Activated CD4-positive, alpha-beta T cell treated with anti-CD3 and anti-CD28 coated beads, Interleukin-2, amount 10 ng/mL, durations not matched to agents 24 days and 14 days (primary cell): ENCODE measurements around the gene EIF5AL1. TPM values are rescaled to one million over a fixed set of nuclear protein-coding genes. Genes with fewer than 3 reads are reported as not detected.
"Not testable (repeated sequence)": the region's sequence is repeated elsewhere in the genome, so short reads cannot be mapped to it uniquely, and the experiment has no call there.

Source experiments
- DNase-seq: peaks from one replicate; pipeline ENCODE4 v3.0.0; 2022
- H3K27ac Mint-ChIP-seq: one replicate; pipeline ENCODE4 v1.8.0; 2022; ENCODE audit warnings: mild to moderate bottlenecking, mixed read lengths
- H3K27me3 Mint-ChIP-seq: one replicate; pipeline ENCODE4 v1.8.0; 2022; ENCODE audit warnings: mixed read lengths
- H3K36me3 Mint-ChIP-seq: one replicate; pipeline ENCODE4 v1.8.0; 2022; ENCODE audit warnings: low read depth, mild to moderate bottlenecking, mixed read lengths
- H3K4me1 Mint-ChIP-seq: one replicate; pipeline ENCODE4 v1.8.0; 2021; ENCODE audit warnings: mixed read lengths
- H3K4me3 Mint-ChIP-seq: one replicate; pipeline ENCODE4 v1.8.0; 2022; ENCODE audit warnings: mild to moderate bottlenecking, moderate library complexity, mixed read lengths
- H3K9me3 Mint-ChIP-seq: one replicate; pipeline ENCODE4 v1.8.0; 2021; ENCODE audit warnings: mixed read lengths
- intact Hi-C: fragments of 100-400 bp; cut with micrococcal nuclease; formaldehyde crosslinking; loops from one replicate; pipeline ENCODE4 v1.15.1; 2023
- total RNA-seq: library from RNA; stranded (reverse); gene quantifications from 2 replicates; pipeline ENCODE4 v1.2.3, GENCODE V29; 2022

The EIF5AL1 gene
- total RNA-seq = 0.40 and 0.45 TPM in 2 replicates

GRCh38 chr10:79511891-79512583 is at the start of gene EIF5AL1:
Gene EIF5AL1, plus strand, starts transcription at chr10:79512533. Its CDS starts 117 bp downstream, at chr10:79512650.
- H3K4me1 Mint-ChIP-seq, H3K27ac Mint-ChIP-seq, H3K4me3 Mint-ChIP-seq, H3K36me3 Mint-ChIP-seq, DNase-seq, H3K9me3 Mint-ChIP-seq, intact Hi-C loops: not testable (repeated sequence)
- peaks cover 21% of the 10 kb centered on the region for H3K27me3 Mint-ChIP-seq

GRCh38 chr10:79463578-79464496 is 48.5 kb upstream of the EIF5AL1 start:
- no peak for DNase-seq
- H3K9me3 Mint-ChIP-seq = no peaks in the 10 kb centered on the region
- no peak overlapping the region for H3K4me3 Mint-ChIP-seq
- intact Hi-C loops = no loop called here
- no peaks in the 10 kb centered on the region for H3K36me3 Mint-ChIP-seq
- no peak overlapping the region for H3K27ac Mint-ChIP-seq
- H3K4me1 Mint-ChIP-seq = peaks cover 2% of the 10 kb centered on the region
- H3K27me3 Mint-ChIP-seq = peaks cover 10% of the 10 kb centered on the region

- H3K27me3 Mint-ChIP-seq = peaks cover 8% of the 10 kb centered on the region
- no peaks in the 10 kb centered on the region for H3K36me3 Mint-ChIP-seq
- H3K9me3 Mint-ChIP-seq = no peaks in the 10 kb centered on the region
- no peak overlapping the region for H3K4me3 Mint-ChIP-seq
- no peak overlapping the region for H3K27ac Mint-ChIP-seq
- H3K4me1 Mint-ChIP-seq = peaks cover 2% of the 10 kb centered on the region
- intact Hi-C loops = loop anchor here (5.0 kb wide), 1 partner anchor 33 kb away; no protein-coding TSS in a partner anchor
- no peak for DNase-seq
Measured at GRCh38 chr10:79465341-79465740, 47.0 kb upstream of the EIF5AL1 start.

GRCh38 chr10:79468015-79468560 is 44.2 kb upstream of the EIF5AL1 start:
- Mint-ChIP-seq H3K4me1 (peaks cover 2% of the 10 kb centered on the region), H3K27me3 (peaks cover 15% of the 10 kb centered on the region), H3K36me3 (no peaks in the 10 kb centered on the region), H3K27ac (no peak overlapping the region), H3K9me3 (no peaks in the 10 kb centered on the region), H3K4me3 (no peak overlapping the region)
- no peak for DNase-seq
- intact Hi-C loops = loop anchor here (5.0 kb wide), 1 partner anchor 36 kb away; no protein-coding TSS in a partner anchor

GRCh38 chr10:79468841-79469585 is 43.3 kb upstream of the EIF5AL1 start:
- Mint-ChIP-seq H3K4me1 (peaks cover 2% of the 10 kb centered on the region), H3K4me3 (no peak overlapping the region), H3K27me3 (peaks cover 20% of the 10 kb centered on the region), H3K36me3 (no peaks in the 10 kb centered on the region), H3K9me3 (no peaks in the 10 kb centered on the region), H3K27ac (no peak overlapping the region)
- intact Hi-C loops = loop anchor here (5.0 kb wide), 1 partner anchor 37 kb away; no protein-coding TSS in a partner anchor
- DNase-seq = no peak

- H3K4me3 Mint-ChIP-seq = no peak overlapping the region
- intact Hi-C loops = no loop called here
- H3K4me1 Mint-ChIP-seq = peaks cover 2% of the 10 kb centered on the region
- no peaks in the 10 kb centered on the region for H3K36me3 Mint-ChIP-seq
- no peak overlapping the region for H3K27ac Mint-ChIP-seq
- no peak for DNase-seq
- no peaks in the 10 kb centered on the region for H3K9me3 Mint-ChIP-seq
- H3K27me3 Mint-ChIP-seq = peaks cover 21% of the 10 kb centered on the region
Measured at GRCh38 chr10:79470096-79470495, 42.2 kb upstream of the EIF5AL1 start.

- Mint-ChIP-seq H3K4me1 (peaks cover 2% of the 10 kb centered on the region), H3K4me3 (no peak overlapping the region), H3K27ac (no peak overlapping the region), H3K27me3 (peaks cover 32% of the 10 kb centered on the region), H3K36me3 (no peaks in the 10 kb centered on the region), H3K9me3 (no peaks in the 10 kb centered on the region)
- intact Hi-C loops = no loop called here
- no peak for DNase-seq
Measured at GRCh38 chr10:79471776-79472175, 40.6 kb upstream of the EIF5AL1 start.

GRCh38 chr10:79472449-79472848 is 39.9 kb upstream of the EIF5AL1 start:
- Mint-ChIP-seq H3K4me3 (no peak overlapping the region), H3K4me1 (no peaks in the 10 kb centered on the region), H3K27me3 (peaks cover 35% of the 10 kb centered on the region), H3K27ac (no peak overlapping the region), H3K36me3 (no peaks in the 10 kb centered on the region), H3K9me3 (no peaks in the 10 kb centered on the region)
- no peak for DNase-seq
- intact Hi-C loops = no loop called here

- intact Hi-C loops = no loop called here
- H3K27me3 Mint-ChIP-seq = peaks cover 37% of the 10 kb centered on the region
- no peaks in the 10 kb centered on the region for H3K36me3 Mint-ChIP-seq
- DNase-seq = no peak
- no peak overlapping the region for H3K4me3 Mint-ChIP-seq
- H3K9me3 Mint-ChIP-seq = no peaks in the 10 kb centered on the region
- H3K27ac Mint-ChIP-seq = no peak overlapping the region
- no peaks in the 10 kb centered on the region for H3K4me1 Mint-ChIP-seq
Measured at GRCh38 chr10:79472951-79473350, 39.4 kb upstream of the EIF5AL1 start.

- peaks cover 34% of the 10 kb centered on the region for H3K27me3 Mint-ChIP-seq
- no peak overlapping the region for H3K27ac Mint-ChIP-seq
- H3K4me1 Mint-ChIP-seq = no peaks in the 10 kb centered on the region
- intact Hi-C loops = no loop called here
- no peaks in the 10 kb centered on the region for H3K36me3 Mint-ChIP-seq
- H3K9me3 Mint-ChIP-seq = no peaks in the 10 kb centered on the region
- H3K4me3 Mint-ChIP-seq = no peak overlapping the region
- no peak for DNase-seq
Measured at GRCh38 chr10:79473496-79474095, 38.7 kb upstream of the EIF5AL1 start.

- Mint-ChIP-seq H3K36me3 (no peaks in the 10 kb centered on the region), H3K4me3 (no peak overlapping the region), H3K4me1 (no peaks in the 10 kb centered on the region), H3K27ac (no peak overlapping the region), H3K27me3 (peaks cover 38% of the 10 kb centered on the region), H3K9me3 (no peaks in the 10 kb centered on the region)
- intact Hi-C loops = no loop called here
- no peak for DNase-seq
Measured at GRCh38 chr10:79475119-79475653, 37.1 kb upstream of the EIF5AL1 start.

- intact Hi-C loops = no loop called here
- no peaks in the 10 kb centered on the region for H3K9me3 Mint-ChIP-seq
- no peaks in the 10 kb centered on the region for H3K36me3 Mint-ChIP-seq
- no peak for DNase-seq
- H3K27me3 Mint-ChIP-seq = peaks cover 42% of the 10 kb centered on the region
- H3K4me3 Mint-ChIP-seq = no peak overlapping the region
- H3K27ac Mint-ChIP-seq = no peak overlapping the region
- no peaks in the 10 kb centered on the region for H3K4me1 Mint-ChIP-seq
Measured at GRCh38 chr10:79475877-79476276, 36.5 kb upstream of the EIF5AL1 start.

- H3K4me3 Mint-ChIP-seq = no peak overlapping the region
- intact Hi-C loops = no loop called here
- H3K36me3 Mint-ChIP-seq = no peaks in the 10 kb centered on the region
- H3K9me3 Mint-ChIP-seq = no peaks in the 10 kb centered on the region
- no peak for DNase-seq
- H3K4me1 Mint-ChIP-seq = no peaks in the 10 kb centered on the region
- no peak overlapping the region for H3K27ac Mint-ChIP-seq
- H3K27me3 Mint-ChIP-seq = peaks cover 44% of the 10 kb centered on the region
Measured at GRCh38 chr10:79476645-79477044, 35.7 kb upstream of the EIF5AL1 start.
